A204.1 (cell line): ENCODE results near the gene DHX29.

Source experiments
- FAIRE-seq: peaks from 2 replicates; lab custom pipeline; 2012; peaks lifted over from hg19 to GRCh38; lab: Jason Lieb, UNC

DHX29 gene

DNA sequence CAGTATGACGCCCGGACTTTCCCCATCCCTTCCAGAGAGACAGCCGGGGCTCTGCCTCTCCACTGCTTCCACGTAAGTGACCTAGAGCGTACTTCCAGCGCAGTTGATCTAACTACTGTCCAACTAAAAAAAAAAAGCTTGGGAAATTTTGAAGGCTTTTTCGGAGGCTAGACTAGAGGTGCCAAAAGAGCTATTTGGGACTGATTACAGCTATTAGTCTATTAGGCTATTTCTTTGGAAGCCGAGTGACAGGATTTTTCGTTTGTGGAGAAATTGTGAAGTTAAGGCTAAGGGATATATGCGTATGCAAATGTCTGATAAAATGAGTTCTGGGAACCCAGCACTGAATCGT lies 75.6 kb downstream of the DHX29 start:
- FAIRE-seq = no peak

DNA sequence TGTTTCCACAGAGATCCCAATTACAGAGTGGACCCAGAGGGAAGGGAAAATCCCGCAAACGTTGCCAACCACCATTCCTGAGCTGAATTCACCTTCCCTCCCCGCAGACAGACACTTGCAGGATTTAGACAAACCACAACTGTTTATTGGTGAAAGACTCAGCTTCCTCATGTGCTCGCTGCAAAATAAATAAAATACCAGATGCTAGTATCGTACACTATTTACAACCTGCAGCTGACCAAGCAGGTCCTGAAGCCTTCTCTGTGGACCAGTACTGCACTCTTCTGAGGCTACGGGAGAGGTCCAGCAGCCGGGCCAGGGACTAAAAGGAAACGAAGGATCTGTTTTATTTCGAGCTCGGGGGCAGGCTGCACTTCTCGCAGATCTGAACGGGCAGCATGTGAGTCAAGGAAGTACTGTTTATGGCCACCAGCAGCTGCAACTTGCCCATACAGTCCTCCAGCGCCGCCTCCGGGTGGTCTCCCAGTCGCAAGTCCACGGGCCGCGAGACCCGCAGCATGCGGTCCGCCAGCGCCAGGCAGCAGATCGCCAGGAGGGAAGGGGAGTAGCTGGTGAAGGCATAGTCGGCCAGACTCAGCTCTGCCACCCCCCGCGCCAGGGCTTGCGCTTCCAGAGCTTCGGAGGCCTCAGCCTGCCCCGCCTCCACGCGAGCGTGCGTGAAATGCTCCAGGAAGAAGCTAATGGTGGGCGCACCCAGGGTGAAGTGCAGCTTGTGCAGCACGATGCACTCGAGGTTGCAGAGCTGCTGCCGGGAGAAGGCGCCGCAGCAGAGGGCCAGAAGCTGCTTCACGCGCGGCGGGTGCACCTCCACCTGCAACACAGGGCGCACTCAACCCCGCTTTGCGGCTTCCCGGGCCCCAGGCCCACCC lies 76.2 kb downstream of the DHX29 start:
- no peak for FAIRE-seq

DNA sequence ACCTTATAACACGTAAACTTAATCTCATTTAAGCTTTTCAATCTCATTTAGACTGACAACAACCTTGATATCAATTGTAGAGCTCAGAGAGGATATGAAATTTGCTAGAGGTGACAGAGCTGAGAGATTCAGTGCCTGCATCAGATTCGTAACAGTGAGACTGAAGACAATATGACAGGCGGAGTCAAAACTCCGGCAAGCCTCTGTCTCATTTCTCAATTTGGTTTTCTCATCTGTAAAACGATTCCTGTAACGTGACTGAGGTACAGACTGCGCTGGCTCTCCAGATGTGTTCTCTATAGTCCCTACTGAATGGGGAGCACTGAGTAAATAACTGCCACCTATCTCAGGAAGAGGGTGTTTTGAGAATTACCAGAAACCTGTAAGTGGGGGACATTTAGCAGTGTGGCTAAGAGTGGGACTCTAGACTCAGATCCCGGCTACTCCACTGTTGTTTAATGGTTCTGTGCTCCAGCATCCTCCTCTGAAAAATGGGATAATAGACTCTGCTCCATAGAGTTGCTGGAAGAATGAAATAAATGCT lies 77.3 kb downstream of the DHX29 start:
- no peak for FAIRE-seq

DNA sequence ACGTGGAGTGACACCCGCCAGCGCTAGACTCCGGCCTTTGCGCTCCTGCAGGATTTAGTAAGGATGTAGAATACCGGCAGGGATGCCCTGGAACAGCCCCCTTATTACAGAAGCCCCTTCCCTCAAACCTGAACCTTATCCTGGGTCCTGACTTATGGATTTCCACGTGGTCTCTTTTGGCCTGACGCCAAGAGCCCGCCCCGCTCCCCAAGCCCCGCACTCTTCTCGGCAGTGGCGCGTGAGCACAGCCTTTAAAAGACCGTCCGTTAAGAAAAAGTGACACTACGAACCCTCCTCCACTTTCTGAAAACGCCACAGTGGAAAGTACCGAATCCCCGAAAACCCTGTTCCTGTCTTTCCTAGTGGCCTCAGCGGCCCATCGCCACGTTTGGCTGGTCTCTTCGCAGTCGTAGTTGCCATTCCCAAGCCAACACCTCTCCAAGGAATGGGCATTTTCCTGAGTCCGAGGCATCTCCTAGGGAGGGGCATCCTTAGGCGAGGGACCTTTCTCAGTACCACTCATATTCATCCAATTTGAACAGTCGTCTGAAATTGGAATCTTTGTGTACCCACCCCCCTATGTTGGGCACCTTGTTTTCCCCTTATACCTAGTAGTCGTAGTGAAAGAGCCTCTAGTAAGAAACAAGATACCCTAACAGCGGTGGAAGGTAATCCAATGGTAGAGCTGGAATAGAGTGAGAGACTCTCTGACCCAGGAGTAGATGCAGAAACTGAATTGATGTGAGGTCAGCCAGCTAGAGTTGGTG lies 79.6 kb downstream of the DHX29 start:
- no peak for FAIRE-seq

DNA sequence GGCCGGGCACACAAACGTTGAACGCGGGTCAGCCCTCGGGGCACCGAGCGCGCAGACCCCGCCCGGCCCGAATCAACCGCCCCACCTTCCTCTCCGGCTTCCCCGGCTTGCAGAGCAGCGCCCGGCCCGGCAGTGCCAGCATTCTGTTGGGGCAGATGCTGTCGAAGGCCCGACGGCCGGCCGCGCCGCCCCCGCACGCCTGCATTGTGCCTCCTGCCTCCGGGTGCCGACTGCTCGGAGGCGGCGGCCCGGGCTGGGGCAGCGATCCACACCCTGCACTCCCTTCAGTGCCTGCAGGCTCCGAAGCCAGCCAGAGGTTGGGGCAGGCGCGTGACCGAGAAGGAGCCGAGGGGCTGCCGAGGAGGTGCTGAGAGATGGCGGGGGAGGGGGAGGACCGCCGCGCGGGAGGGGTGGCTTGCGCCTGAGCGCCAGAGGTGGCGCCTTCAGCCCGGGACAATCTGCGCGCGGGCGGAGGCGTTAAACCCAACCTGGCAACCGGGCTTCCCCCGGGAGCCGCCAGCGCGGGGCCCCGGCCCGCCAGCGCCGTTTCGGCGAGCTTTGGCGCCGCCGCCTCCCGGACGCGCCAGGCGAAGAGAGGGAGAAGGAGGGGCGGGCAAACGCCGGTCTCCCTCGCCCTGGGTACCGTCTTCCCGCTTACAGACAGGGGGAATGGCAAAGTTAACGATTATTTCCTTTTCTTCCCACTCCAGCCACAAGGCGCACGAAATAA lies 80.4 kb downstream of the DHX29 start, which contains the start of gene MCIDAS:
Gene MCIDAS, minus strand, starts transcription at position 382 of the 730 bp plus-strand sequence. Its CDS starts 177 bp downstream, at position 205.
- no peak for FAIRE-seq

DNA sequence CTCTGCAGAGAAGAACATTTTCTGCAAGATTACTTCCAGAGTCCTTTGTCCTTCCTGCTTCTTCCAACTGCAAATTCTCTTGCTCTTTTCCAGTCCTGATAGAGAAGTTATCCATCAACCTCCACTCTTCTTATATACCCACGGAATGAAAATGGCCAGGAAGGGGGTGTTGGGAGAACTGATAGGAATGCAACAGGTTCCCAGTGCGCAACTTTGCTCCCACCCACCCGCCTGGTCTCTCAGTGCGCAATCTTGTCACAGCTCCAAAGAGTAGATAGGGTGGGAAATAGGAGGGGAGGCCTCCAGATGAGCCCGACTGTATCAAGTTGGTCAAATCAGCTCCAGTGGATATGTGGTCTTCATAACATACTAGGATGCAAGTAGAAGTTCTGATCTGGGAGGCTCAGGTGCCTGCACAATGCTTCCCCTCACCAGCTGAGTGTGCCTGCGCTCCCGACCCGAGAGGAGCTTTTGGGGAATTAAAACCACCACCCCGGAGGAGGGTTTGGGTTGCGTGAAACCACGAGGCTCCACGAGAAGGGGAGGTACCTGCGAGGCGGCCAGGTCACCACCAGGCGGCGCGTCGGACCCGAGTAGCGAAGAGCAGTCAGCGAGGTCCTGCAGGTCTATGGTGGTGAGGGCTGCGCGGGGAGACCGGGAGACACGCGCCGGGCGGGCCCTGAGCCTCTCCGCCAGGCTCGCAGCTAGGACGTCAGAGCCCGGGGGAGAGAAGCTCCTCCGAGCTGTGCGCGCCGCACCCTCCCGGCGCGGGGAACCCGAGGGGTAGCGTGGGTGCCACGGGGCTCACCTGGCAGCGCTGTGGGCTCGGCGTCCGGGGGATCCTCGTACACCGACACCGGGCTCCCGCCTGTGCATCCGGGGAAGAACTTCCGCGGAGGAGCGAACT lies 81.2 kb downstream of the DHX29 start:
- no peak for FAIRE-seq

DNA sequence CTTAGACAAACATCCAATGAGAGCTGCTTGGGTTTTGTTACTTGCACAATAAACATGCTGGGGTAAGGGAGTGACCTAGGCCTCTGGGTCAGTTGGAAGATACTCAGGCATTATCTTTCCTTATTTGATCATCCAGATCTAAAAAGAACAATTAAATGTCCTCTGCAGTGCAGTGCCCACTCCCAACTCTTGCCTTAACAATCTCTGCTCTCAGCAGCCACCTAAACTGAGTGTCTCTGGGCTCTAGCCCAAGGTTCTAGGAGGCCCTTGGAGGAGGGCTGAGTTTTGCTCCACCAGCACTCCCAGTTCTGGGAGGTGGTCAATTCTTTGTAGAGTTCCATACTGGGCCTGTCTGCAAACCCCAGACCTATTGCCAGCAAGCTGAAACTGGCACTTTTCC lies 82.1 kb downstream of the DHX29 start:
- no peak for FAIRE-seq

DNA sequence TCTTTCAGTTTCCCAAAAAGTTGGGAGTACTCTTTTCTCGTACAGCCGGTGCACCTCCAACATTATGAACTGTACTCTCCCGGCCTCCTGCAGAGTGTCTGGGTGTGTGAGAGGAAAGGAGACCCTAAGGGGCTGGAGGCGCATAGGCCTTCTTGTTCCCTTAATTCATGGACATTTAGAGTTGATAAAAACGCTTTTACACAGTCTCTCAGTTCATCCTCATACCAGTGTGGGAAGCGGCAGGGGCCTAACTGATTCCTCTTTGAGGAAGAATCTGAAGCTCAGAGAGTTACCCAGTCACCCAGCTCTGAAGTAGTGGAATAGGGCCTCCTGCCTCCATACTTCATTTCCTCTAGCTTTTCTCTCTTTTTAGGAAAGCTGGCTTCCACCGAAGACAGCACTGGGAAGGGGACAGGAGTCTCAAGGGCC lies 83.7 kb downstream of the DHX29 start:
- no peak for FAIRE-seq

DNA sequence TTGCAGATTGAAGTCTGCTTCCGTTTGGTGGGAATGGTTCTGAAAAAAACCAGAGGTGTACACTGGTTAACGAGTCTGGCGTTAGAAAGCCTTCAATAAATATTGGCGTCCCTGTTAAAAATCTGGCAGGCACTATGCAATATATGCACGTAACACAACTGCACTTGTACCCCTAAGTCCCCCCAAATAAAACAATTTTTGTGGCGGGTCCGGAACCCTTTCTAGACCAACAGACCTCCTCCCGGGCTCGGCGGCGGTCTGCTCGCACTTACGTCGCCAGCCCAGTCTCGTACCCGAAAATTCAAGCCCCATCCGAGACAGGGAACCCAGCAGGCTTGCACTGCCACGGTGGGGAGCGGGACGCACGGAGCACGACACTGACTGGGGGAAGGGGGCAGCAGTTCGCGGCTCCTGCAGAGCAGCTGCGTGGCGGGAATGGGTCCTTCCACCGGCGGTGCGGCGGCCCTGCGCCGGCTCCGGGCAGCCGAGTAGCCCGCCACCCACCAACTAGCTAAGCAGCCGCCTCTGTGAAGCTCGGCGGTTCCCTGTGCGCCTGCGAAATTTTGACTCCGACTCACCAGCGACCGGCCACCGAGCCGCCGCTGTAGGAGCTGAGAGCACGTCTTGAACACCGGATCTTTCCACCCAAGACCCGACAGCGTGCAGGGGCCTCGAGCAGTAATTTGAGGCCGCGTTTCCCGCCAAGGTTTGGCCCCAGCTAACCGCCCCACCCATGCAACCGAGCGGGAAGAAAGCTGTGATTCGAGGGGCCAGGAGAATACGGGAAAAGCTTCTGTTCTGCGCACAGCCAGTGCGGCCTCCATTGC lies 84.3 kb downstream of the DHX29 start:
- no peak for FAIRE-seq

DNA sequence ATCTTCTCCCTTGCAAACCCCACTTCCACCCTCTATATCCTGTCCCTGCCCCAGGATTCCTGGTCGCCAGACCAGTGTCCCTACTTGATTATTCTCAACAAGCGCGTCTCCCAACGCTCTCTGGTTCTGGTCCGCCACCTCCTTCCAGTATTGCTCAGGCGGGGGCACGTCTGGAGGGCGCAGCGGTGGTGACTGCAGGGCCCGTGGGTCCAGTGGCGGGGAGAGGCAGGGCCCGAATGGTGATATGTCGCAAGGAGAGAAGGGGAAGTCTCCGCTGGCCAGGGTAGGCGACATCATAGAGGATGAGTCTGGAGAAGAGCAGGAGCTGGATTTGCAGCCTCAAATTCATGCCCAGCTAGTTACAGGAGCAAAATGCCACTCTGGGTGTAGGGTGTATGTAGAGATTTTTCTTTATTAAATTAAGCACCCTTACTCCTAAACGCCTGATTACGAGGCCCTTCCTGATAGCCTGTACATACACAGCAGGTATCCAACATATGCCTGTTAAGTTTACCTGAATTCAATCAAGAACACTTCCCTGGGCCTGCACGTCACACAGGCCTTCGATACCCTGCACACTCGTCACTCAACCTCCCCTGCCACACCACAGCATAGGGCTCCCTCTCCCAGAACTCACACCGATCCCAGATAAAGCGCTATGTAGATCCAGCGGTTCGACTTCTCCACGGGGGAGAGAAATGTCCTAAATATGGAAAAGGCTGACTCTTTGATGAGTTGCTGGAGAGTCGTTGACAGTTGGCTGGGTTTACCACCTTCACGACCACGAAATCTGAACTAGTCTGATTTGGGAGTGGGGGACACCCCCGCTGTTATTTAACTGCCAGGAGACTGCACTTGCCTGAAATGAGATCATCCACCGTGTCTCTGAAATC lies 85.2 kb downstream of the DHX29 start:
- FAIRE-seq = no peak

DNA sequence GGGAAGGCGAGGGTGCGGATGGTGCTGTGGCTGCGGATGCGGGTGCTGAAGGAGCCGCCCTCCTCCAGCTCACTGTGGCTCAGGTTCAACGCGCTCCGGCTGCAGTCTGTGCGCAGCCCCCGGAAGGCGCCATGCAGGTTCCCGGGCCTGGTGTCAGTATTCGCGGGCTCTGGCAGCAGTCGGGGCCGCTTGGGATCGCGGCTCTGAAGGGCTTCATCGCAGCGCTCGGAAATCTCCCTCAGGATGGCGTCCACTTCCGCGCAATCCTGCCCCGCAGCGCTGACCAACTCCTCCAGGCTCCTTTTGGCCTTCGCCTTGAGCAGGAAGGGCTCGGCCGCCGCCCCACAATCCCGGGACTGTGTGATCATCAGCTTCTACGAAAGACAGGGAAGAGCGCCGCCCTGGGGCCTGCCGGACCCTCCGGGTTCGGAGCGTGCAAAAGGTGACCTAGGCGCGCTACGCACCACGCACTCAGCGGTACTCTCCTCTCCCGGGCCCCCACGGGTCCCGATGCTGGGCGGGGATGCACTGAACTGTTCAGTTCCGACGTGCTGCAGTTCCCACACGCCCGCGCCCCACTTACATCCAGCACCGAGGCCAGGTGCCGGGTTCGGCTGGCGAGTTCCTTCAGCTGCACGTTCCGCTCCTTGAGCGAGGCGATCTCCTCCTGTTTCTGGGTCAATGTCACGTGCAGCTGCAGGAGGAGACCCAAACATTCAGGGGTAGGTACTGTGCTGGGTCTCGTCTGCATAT lies 86.9 kb downstream of the DHX29 start:
- FAIRE-seq = no peak

DNA sequence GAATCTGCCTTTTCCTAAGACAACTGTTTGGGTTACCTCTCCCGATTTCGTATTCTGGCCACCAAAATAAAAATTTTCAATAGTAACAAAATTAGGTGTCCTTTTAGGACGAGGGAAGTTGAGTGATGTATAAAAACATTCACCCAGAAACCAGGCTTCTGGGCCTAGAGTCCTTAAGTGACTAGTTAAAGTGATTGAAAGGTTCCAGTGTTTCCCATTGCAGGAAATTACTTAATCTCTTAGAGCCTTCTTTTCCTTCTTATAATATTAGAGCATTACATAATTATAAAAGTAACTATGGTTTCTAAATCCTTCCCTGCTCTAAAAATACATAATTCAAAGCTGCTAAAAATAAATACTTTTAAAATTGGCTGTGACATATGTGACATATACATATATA lies 87.7 kb downstream of the DHX29 start:
- FAIRE-seq = no peak

DNA sequence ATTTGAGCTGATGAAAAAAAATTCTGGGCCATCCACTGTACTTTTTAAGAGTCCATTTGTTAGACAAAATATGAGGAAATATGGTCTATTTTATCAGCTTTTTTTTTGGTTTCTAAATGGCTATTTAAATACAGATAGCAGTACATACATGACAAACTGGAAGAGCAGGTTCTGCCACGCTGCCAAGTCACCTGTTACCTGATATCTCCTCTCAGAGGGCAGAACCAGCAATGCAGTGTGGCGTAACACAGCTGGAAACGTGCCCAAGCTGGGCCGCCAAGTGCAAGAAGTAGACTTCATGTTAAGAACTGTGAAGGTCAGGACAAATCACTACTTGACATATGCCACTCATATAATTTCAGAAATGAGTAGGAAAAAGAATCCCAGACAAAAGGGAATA lies 88.5 kb downstream of the DHX29 start:
- no peak for FAIRE-seq

DNA sequence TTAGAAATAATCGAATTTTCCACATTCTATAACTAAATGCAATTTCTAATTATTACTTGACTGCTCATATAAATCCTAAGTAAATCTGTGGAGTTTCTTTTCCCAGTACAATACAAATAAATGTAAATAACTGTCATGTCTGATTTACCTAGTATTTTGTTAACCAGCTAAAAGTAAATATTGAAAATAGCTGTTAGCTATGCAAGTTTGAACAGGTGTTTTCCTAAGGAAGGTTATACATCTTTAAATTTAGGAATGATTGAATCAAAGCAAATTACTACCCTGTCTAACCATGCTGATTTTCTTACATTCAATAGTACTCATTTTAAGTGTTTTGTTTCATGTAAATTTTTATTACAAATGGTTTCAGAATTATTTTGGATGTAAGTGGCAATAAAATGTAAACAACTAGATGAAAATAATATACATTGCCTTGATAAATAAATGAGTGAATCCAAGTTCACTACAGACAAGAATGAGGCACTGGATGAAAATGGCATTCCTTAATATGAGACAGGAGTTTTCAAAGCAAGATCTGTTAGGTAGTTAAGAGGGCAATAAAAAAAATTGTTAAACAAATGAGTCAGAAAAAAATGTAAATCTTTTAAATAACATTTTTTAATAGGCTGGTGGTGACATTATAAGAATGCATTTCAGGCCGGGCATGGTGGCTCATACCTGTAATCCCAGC lies 96.2 kb downstream of the DHX29 start:
- FAIRE-seq = no peak
